Measurements from ENCODE around the gene GPN2.

The GPN2 gene

GRCh38 chr1:26889551-26890466, at the start of gene GPN2:
Gene GPN2 (minus strand): TSS chr1:26890283. CDS start chr1:26890096, 187 bp downstream.
- DNase-seq = peak; percentile 77 to 85 (median 78)

GRCh38 chr1:26938659-26939025, 48.6 kb upstream of the GPN2 start:
- DNase-seq = no peak

GRCh38 chr1:26938004-26938658, 48.0 kb upstream of the GPN2 start:
- DNase-seq = no peak

GRCh38 chr1:26936823-26937222, 46.7 kb upstream of the GPN2 start:
- DNase-seq = no peak

GRCh38 chr1:26932531-26932930, 42.4 kb upstream of the GPN2 start:
- no peak for DNase-seq

- no peak for DNase-seq
Measured at GRCh38 chr1:26923711-26924110, 33.6 kb upstream of the GPN2 start.

- DNase-seq = no peak
Measured at GRCh38 chr1:26922901-26923300, 32.8 kb upstream of the GPN2 start.

GRCh38 chr1:26922431-26922729, 32.3 kb upstream of the GPN2 start:
- no peak for DNase-seq

GRCh38 chr1:26921540-26922430, 31.7 kb upstream of the GPN2 start, which contains the start of gene NUDC:
Gene NUDC (plus strand): TSS chr1:26921743. CDS start chr1:26921849, 106 bp downstream.
- DNase-seq = peak; percentile 96 to 98 (median 97)

GRCh38 chr1:26921126-26921539, 31.1 kb upstream of the GPN2 start:
- DNase-seq = no peak

- no peak for DNase-seq
Measured at GRCh38 chr1:26915204-26915842, 25.2 kb upstream of the GPN2 start.

- peak; percentile 92 to 99 (median 97) for DNase-seq
Measured at GRCh38 chr1:26913754-26914619, 23.9 kb upstream of the GPN2 start, which contains the start of gene NR0B2. Gene NR0B2 (minus strand): TSS chr1:26913975. CDS start chr1:26913940, 35 bp downstream.

- DNase-seq = no peak
Measured at GRCh38 chr1:26913389-26913753, 23.3 kb upstream of the GPN2 start.

GRCh38 chr1:26912147-26912490, 22.0 kb upstream of the GPN2 start:
- no peak for DNase-seq

- DNase-seq = no peak
Measured at GRCh38 chr1:26911399-26912146, 21.5 kb upstream of the GPN2 start.

- DNase-seq = no peak
Measured at GRCh38 chr1:26910343-26911160, 20.5 kb upstream of the GPN2 start.

- no peak for DNase-seq
Measured at GRCh38 chr1:26909951-26910342, 19.9 kb upstream of the GPN2 start.

GRCh38 chr1:26907071-26907917, 17.2 kb upstream of the GPN2 start:
- peak in 1 of 3 experiments; percentile 58 for DNase-seq
